ENCODE data around the gene SEPTIN7.

- TF ChIP-seq EZH2phosphoT487 (IDR thresholded peaks at IDR 0.05; ENCODE audit: insufficient read depth, low read depth) (no peak), EZH2 (IDR thresholded peaks at IDR 0.05; ENCODE audit: insufficient read depth, poor library complexity, severe bottlenecking) (no peak)
These were observed at the start of gene SEPTIN7 for GRCh38 chr7:35800718-35801391.

Data from GM23248 (cell line).